Lower lobe of right lung (tissue), 2 donors: ENCODE results near the gene ANKS1B. TPM values are rescaled to one million over a fixed set of nuclear protein-coding genes. Genes with fewer than 3 reads are reported as not detected.

Experiments
- ATAC-seq, 2 donors: fragments of 200-7000 bp; cut with Tn5 transposase; one replicate each; pipeline ENCODE4 v1.9.1; 2020 to 2022; ENCODE audit warnings: mild to moderate bottlenecking in 2 of 2, moderate library complexity in 2 of 2
- DNase-seq: peaks from one replicate; pipeline ENCODE4 v3.0.0-alpha.2; 2020
- H3K27ac ChIP-seq: fragments of 200-600 bp; one replicate; pipeline ENCODE4 v1.8.0; 2022
- H3K27me3 ChIP-seq: fragments of 200-600 bp; one replicate; pipeline ENCODE4 v1.8.0; 2022; ENCODE audit warnings: low read depth
- H3K36me3 ChIP-seq: fragments of 200-600 bp; one replicate; pipeline ENCODE4 v1.8.0; 2022; ENCODE audit warnings: mild to moderate bottlenecking
- H3K4me1 ChIP-seq: fragments of 200-600 bp; one replicate; pipeline ENCODE4 v1.8.0; 2022
- H3K4me3 ChIP-seq: fragments of 200-600 bp; one replicate; pipeline ENCODE4 v1.8.0; 2022; ENCODE audit warnings: mild to moderate bottlenecking
- H3K9me3 ChIP-seq: fragments of 200-600 bp; one replicate; pipeline ENCODE4 v1.8.0; 2022
- intact Hi-C: fragments of 100-400 bp; cut with DNase I; formaldehyde crosslinking; loops from one replicate; pipeline ENCODE4 v1.11.0; 2022
- total RNA-seq: library from RNA; stranded (reverse); fragmentation: NEBNext Ultra II Directional; extraction: Animal tissue kit (Norgen Biotek cat#: 25700); gene quantifications from one replicate; pipeline ENCODE4 v1.2.1, GENCODE V29; 2021
- TF ChIP-seq, protein P1 (sequence below): fragments of 200-600 bp; IDR thresholded peaks from one replicate; pipeline ENCODE4 v1.8.0; 2022; ENCODE audit warnings: antibody characterized with exemption, mild to moderate bottlenecking
- donor health status: DM: no; HTN: yes; CAD: no; lungs with severe emphysema.

Gene ANKS1B
- total RNA-seq, 1 donor from 2014 or later, result 4.0 TPM

- H3K27ac ChIP-seq, result no peak overlapping the region
- DNase-seq (no peak), ATAC-seq (no peak)
- TF ChIP-seq, protein P1, sequence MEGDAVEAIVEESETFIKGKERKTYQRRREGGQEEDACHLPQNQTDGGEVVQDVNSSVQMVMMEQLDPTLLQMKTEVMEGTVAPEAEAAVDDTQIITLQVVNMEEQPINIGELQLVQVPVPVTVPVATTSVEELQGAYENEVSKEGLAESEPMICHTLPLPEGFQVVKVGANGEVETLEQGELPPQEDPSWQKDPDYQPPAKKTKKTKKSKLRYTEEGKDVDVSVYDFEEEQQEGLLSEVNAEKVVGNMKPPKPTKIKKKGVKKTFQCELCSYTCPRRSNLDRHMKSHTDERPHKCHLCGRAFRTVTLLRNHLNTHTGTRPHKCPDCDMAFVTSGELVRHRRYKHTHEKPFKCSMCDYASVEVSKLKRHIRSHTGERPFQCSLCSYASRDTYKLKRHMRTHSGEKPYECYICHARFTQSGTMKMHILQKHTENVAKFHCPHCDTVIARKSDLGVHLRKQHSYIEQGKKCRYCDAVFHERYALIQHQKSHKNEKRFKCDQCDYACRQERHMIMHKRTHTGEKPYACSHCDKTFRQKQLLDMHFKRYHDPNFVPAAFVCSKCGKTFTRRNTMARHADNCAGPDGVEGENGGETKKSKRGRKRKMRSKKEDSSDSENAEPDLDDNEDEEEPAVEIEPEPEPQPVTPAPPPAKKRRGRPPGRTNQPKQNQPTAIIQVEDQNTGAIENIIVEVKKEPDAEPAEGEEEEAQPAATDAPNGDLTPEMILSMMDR, result no peak
- no peaks in the 10 kb centered on the region for H3K4me1 ChIP-seq
- H3K27me3 ChIP-seq, result no peaks in the 10 kb centered on the region
- no peaks in the 10 kb centered on the region for H3K36me3 ChIP-seq
- H3K4me3 ChIP-seq, result no peak overlapping the region
- H3K9me3 ChIP-seq, result no peaks in the 10 kb centered on the region
- intact Hi-C loops, result no loop called here
These were observed 1101.5 kb downstream of the ANKS1B start for GRCh38 chr12:98883231-98883630.

- H3K9me3 ChIP-seq, result no peaks in the 10 kb centered on the region
These were observed 1102.2 kb downstream of the ANKS1B start for GRCh38 chr12:98882526-98882925.

DNA sequence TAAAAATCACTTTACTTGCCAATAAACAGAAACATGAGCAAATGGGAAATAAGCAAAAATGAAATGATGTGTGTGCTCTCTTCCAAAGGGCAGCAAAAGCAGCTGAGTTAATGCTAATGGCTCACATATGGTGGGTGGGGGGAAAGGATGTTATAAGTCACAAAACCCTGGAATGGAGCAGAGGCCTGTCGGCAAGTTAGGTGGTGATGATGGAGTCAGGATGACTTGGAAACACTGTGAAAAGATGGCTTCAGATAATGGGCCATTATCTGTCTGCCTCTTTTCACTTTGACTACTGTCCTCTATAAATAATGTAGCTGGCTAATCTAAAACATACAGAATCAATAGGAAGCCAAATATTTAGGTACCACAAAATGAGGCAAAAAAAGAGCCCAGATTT lies 1111.0 kb downstream of the ANKS1B start:
- intact Hi-C loops, result no loop called here
- TF ChIP-seq, protein P1, result no peak
- no peak overlapping the region for H3K4me3 ChIP-seq
- no peak overlapping the region for H3K27ac ChIP-seq
- DNase-seq, result no peak
- no peaks in the 10 kb centered on the region for H3K9me3 ChIP-seq
- H3K36me3 ChIP-seq, result no peaks in the 10 kb centered on the region
- ATAC-seq, result no peak
- H3K4me1 ChIP-seq, result no peaks in the 10 kb centered on the region
- H3K27me3 ChIP-seq, result no peaks in the 10 kb centered on the region

More at GRCh38 chr12:98882526-98882925, 1102.2 kb downstream of the ANKS1B start:
- no peak for ATAC-seq
- Histone ChIP-seq H3K27me3 (no peaks in the 10 kb centered on the region), H3K4me1 (no peaks in the 10 kb centered on the region), H3K36me3 (no peaks in the 10 kb centered on the region), H3K4me3 (no peak overlapping the region), H3K27ac (no peak overlapping the region)
- no peak for DNase-seq
- intact Hi-C loops, result no loop called here
- TF ChIP-seq, protein P1, result no peak

DNA sequence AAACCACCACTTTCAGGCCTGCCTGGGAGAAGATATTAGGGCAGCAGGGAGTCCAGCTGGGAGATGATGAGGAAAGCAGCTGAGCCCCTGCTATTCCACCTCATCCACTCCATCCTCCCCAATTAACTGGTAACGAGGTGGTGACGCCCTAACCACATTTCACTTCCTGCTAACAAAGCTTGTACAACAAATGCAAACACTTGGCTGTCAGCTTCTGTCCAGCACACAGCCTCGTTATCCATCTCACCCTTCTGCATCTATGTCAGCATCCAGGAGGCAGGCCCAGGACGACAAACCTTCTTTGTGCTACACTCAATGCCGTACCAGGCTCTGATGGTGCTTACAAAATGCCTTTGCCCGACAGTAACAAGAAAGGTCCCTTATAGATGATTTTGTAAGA lies 1114.2 kb downstream of the ANKS1B start:
- intact Hi-C loops, result no loop called here
- TF ChIP-seq, protein P1, result no peak
- DNase-seq, result no peak

DNA sequence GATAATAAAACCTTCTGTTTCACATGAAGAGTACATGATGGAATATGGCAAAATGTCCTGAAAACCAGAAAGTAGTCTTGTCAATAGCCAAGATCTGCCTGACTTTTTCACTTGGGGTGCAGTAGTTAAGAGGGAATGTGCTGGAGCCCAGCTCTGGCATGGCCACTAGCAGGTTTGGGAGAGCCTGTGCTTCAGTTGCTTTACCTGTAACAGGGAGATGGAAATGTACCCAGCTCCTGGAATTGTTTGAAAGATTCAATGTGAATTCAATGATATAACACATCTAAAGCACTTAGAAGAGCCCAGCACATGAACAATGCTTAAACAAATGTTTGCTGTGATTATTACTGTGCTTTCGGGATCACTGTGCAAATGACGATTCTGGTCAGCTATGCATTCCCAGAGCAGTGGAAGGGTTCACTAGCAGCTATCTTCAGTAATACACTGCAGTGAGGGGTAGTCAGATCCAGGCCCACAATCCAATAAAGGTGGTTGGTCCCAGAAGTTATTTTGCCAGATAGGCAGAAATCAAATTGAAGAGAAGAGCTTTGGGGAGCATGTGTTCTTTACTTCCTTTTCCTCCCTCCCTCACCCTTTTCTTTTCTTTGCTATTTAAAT lies 1114.7 kb downstream of the ANKS1B start:
- Histone ChIP-seq H3K9me3 (no peaks in the 10 kb centered on the region), H3K4me3 (no peak overlapping the region), H3K27ac (no peak overlapping the region), H3K4me1 (no peaks in the 10 kb centered on the region), H3K27me3 (no peaks in the 10 kb centered on the region), H3K36me3 (no peaks in the 10 kb centered on the region)
- DNase-seq, result no peak
- TF ChIP-seq, protein P1, result no peak
- ATAC-seq, result no peak
- intact Hi-C loops, result no loop called here

More for the DNA sequence above, 1114.2 kb downstream of the ANKS1B start:
- H3K4me3 ChIP-seq, result no peak overlapping the region
- H3K4me1 ChIP-seq, result no peaks in the 10 kb centered on the region
- no peaks in the 10 kb centered on the region for H3K27me3 ChIP-seq
- no peaks in the 10 kb centered on the region for H3K36me3 ChIP-seq
- no peak for ATAC-seq
- no peaks in the 10 kb centered on the region for H3K9me3 ChIP-seq
- H3K27ac ChIP-seq, result no peak overlapping the region
